H1 (cell line): ENCODE measurements around the gene ACCS. TPM values are rescaled to one million over a fixed set of nuclear protein-coding genes. Genes with fewer than 3 reads are reported as not detected.
A peak's percentile ranks its signal among the peaks of the same experiment; 100 is the strongest.

Experiments used
- CTCF ChIA-PET: fragments of 300-600 bp; sonication (Branson Sonifier 250); formaldehyde crosslinking; loops from one replicate; lab custom pipeline; 2021; ENCODE audit not compliant: partially characterized antibody; lab: Charles Lee
- POLR2A ChIA-PET: fragments of 300-600 bp; sonication (Branson Sonifier 250); formaldehyde crosslinking; loops from one replicate; lab custom pipeline; 2021; ENCODE audit warnings: inconsistent platforms; ENCODE audit not compliant: partially characterized antibody; lab: Charles Lee
- DNase-seq, 2 experiments: peaks; one replicate each; pipeline versions ENCODE4 v3.0.0 to v3.0.0-alpha.2; 2010 to 2022; ENCODE audit warnings: low spot score in 2 of 2, low read depth in 1 of 2, mixed read lengths in 1 of 2
- FAIRE-seq: peaks from 2 replicates; lab custom pipeline; 2011; peaks lifted over from hg19 to GRCh38; lab: Jason Lieb, UNC
- H2AFZ ChIP-seq: 2 replicates; pipeline ENCODE4 v1.8.1; 2012; ENCODE audit warnings: low read length, inconsistent platforms
- H2AK5ac ChIP-seq: 2 replicates; pipeline ENCODE4 v1.6.1; 2013; ENCODE audit warnings: low read depth, low read length
- H2BK120ac ChIP-seq: replicated peaks from 2 replicates; pipeline ENCODE3; 2013; ENCODE audit warnings: low read depth, low read length, inconsistent platforms
- H2BK12ac ChIP-seq: 2 replicates; pipeline ENCODE4 v1.6.1; 2013; ENCODE audit warnings: low read depth, low read length
- H2BK15ac ChIP-seq: 2 replicates; pipeline ENCODE4 v1.6.1; 2013; ENCODE audit warnings: low read length
- H2BK20ac ChIP-seq: 2 replicates; pipeline ENCODE4 v1.6.1; 2013; ENCODE audit warnings: low read length
- H2BK5ac ChIP-seq: 2 replicates; pipeline ENCODE4 v1.6.1; 2013; ENCODE audit warnings: low read depth, low read length
- H3K14ac ChIP-seq: 2 replicates; pipeline ENCODE4 v1.6.1; 2013; ENCODE audit warnings: inconsistent platforms; ENCODE audit not compliant: insufficient read length
- H3K18ac ChIP-seq: 2 replicates; pipeline ENCODE4 v1.6.1; 2013; ENCODE audit warnings: low read length; ENCODE audit errors: extremely low read depth
- H3K23ac ChIP-seq: 2 replicates; pipeline ENCODE4 v1.6.1; 2013; ENCODE audit warnings: inconsistent platforms; ENCODE audit not compliant: insufficient read length
- H3K23me2 ChIP-seq: 2 replicates; pipeline ENCODE4 v1.6.1; 2013; ENCODE audit warnings: low read depth, low read length
- H3K27ac ChIP-seq: 2 replicates; pipeline ENCODE4 v1.6.1; 2011; ENCODE audit warnings: low read depth, low read length, inconsistent platforms
- H3K27me3 ChIP-seq, 4 experiments: replicated peaks in 1 of 4; 1 replicate in 1 of 4; 2 replicates in 3 of 4; pipeline versions ENCODE4 v1.6.1 to v1.8.1; 2011 to 2013; ENCODE audit warnings: low read length in 3 of 4, mild to moderate bottlenecking in 3 of 4, inconsistent platforms in 2 of 4, mixed read lengths in 2 of 4, moderate library complexity in 1 of 4; ENCODE audit not compliant: control insufficient read depth in 3 of 4, insufficient read depth in 3 of 4; ENCODE audit errors: extremely low read depth in 1 of 4
- H3K36me3 ChIP-seq, 4 experiments: 2 replicates each; pipeline versions ENCODE4 v1.6.1 to v1.8.1; 2011 to 2013; ENCODE audit warnings: mild to moderate bottlenecking in 4 of 4, low read length in 3 of 4, moderate library complexity in 2 of 4, control low read depth in 1 of 4, inconsistent platforms in 1 of 4; ENCODE audit not compliant: insufficient read depth in 4 of 4, control insufficient read depth in 2 of 4
- H3K4ac ChIP-seq: replicated peaks from 2 replicates; pipeline ENCODE3; 2013; ENCODE audit warnings: low read length, low read depth, mixed read lengths, inconsistent platforms; ENCODE audit not compliant: insufficient read length
- H3K4me1 ChIP-seq, 4 experiments: replicated peaks in 1 of 4; 1 replicate in 1 of 4; 2 replicates in 3 of 4; pipeline versions ENCODE4 v1.6.1 to v1.8.1; 2011 to 2013; ENCODE audit warnings: low read length in 3 of 4, inconsistent platforms in 2 of 4, mixed read lengths in 1 of 4; ENCODE audit not compliant: insufficient read depth in 4 of 4, control insufficient read depth in 3 of 4
- H3K4me2 ChIP-seq, 2 experiments: 2 replicates each; pipeline versions ENCODE4 v1.6.1 to v1.8.1; 2011 to 2013; ENCODE audit warnings: low read depth in 2 of 2, low read length in 2 of 2, control low read depth in 1 of 2, inconsistent platforms in 1 of 2, mild to moderate bottlenecking in 1 of 2; ENCODE audit not compliant: insufficient read depth in 1 of 2
- H3K4me3 ChIP-seq, 4 experiments: fragments of 200-600, 300-600 bp in 1 of 4; sonication (generic), shearing (Covaris generic), sonication (Bioruptor Twin) in 1 of 4; 2 replicates each; pipeline versions ENCODE4 v1.5.1 to v1.8.1; 2011 to 2016; ENCODE audit warnings: low read length in 4 of 4, low read depth in 3 of 4, control low read depth in 2 of 4, inconsistent platforms in 2 of 4, mild to moderate bottlenecking in 2 of 4, mixed read lengths in 1 of 4, moderate library complexity in 1 of 4; ENCODE audit not compliant: insufficient read depth in 2 of 4; ENCODE audit errors: extremely low read depth in 1 of 4
- H3K56ac ChIP-seq: replicated peaks from 2 replicates; pipeline ENCODE3; 2013; ENCODE audit warnings: low read depth, mild to moderate bottlenecking, mixed read lengths, low read length, inconsistent platforms; ENCODE audit not compliant: insufficient read length
- H3K79me1 ChIP-seq: 2 replicates; pipeline ENCODE4 v1.6.1; 2013; ENCODE audit warnings: low read depth, low read length, control low read depth
- H3K79me2 ChIP-seq, 2 experiments: 2 replicates each; pipeline versions ENCODE4 v1.6.1 to v1.8.1; 2012 to 2013; ENCODE audit warnings: low read length in 2 of 2, mild to moderate bottlenecking in 2 of 2, inconsistent platforms in 1 of 2; ENCODE audit not compliant: insufficient read depth in 2 of 2, control insufficient read depth in 1 of 2
- H3K9ac ChIP-seq, 4 experiments: replicated peaks in 1 of 4; 1 replicate in 1 of 4; 2 replicates in 3 of 4; pipeline versions ENCODE4 v1.6.1 to v1.8.1; 2011 to 2013; ENCODE audit warnings: low read depth in 3 of 4, low read length in 3 of 4, control low read depth in 2 of 4, mild to moderate bottlenecking in 2 of 4, moderate library complexity in 2 of 4, inconsistent platforms in 1 of 4; ENCODE audit errors: extremely low read depth in 1 of 4
- H3K9me3 ChIP-seq, 2 experiments: 2 replicates each; pipeline versions ENCODE4 v1.6.1 to v1.8.1; 2012 to 2013; ENCODE audit warnings: mild to moderate bottlenecking in 2 of 2, moderate library complexity in 2 of 2, control low read depth in 1 of 2, inconsistent platforms in 1 of 2, low read depth in 1 of 2, low read length in 1 of 2, mixed read lengths in 1 of 2; ENCODE audit not compliant: insufficient read depth in 2 of 2
- H4K20me1 ChIP-seq, 2 experiments: replicated peaks in 1 of 2; 2 replicates each; pipeline versions ENCODE3 to v1.8.1; 2011 to 2013; ENCODE audit warnings: inconsistent platforms in 2 of 2, low read length in 2 of 2, mild to moderate bottlenecking in 1 of 2; ENCODE audit not compliant: insufficient read depth in 2 of 2, control insufficient read depth in 1 of 2
- H4K5ac ChIP-seq: 2 replicates; pipeline ENCODE4 v1.6.1; 2013; ENCODE audit warnings: low read length, low read depth, mixed read lengths, inconsistent platforms; ENCODE audit not compliant: insufficient read length
- H4K8ac ChIP-seq: 2 replicates; pipeline ENCODE4 v1.8.0; 2013; ENCODE audit warnings: mild to moderate bottlenecking, moderate library complexity, low read length, inconsistent platforms; ENCODE audit not compliant: insufficient read depth; ENCODE audit errors: extremely low read depth
- H4K91ac ChIP-seq: replicated peaks from 2 replicates; pipeline ENCODE3; 2013; ENCODE audit warnings: low read length, mixed read lengths, inconsistent platforms; ENCODE audit not compliant: insufficient read length
- EP300 ChIP-seq, 2 experiments: IDR thresholded peaks; 1 replicate in 1 of 2; 2 replicates in 1 of 2; pipeline ENCODE4 v1.6.1; 2011 to 2012; ENCODE audit warnings: low read depth in 2 of 2, low read length in 2 of 2, mild to moderate bottlenecking in 2 of 2, borderline replicate concordance in 1 of 2, inconsistent platforms in 1 of 2, moderate library complexity in 1 of 2
- FOSL1 ChIP-seq: IDR thresholded peaks from 2 replicates; pipeline ENCODE4 v1.6.1; 2011; ENCODE audit warnings: mild to moderate bottlenecking, low read depth, low read length, moderate library complexity; ENCODE audit not compliant: insufficient read depth
- GTF2F1 ChIP-seq: IDR thresholded peaks from 2 replicates; pipeline ENCODE4 v1.6.1; 2012; ENCODE audit warnings: low read depth, low read length, improper control_type of control experiment, borderline replicate concordance
- KDM5A ChIP-seq: fragments of 200-600 bp; IDR thresholded peaks from 2 replicates; pipeline ENCODE4 v1.7.1; 2012; ENCODE audit warnings: mild to moderate bottlenecking, low read length, inconsistent platforms, mixed read lengths
- NRF1 ChIP-seq: IDR thresholded peaks from 2 replicates; pipeline ENCODE4 v1.6.1; 2011; ENCODE audit warnings: mild to moderate bottlenecking, low read depth, low read length, improper control_type of control experiment
- RAD21 ChIP-seq, 2 experiments: IDR thresholded peaks in 1 of 2; conservative IDR thresholded peaks in 1 of 2; 2 replicates each; pipeline ENCODE4 v1.6.1; 2011; ENCODE audit warnings: low read depth in 2 of 2, low read length in 2 of 2, improper control_type of control experiment in 1 of 2, inconsistent platforms in 1 of 2, mild to moderate bottlenecking in 1 of 2, moderate library complexity in 1 of 2
- SP1 ChIP-seq: IDR thresholded peaks from 2 replicates; pipeline ENCODE4 v1.6.1; 2011; ENCODE audit warnings: low read depth, low read length
- TBP ChIP-seq: IDR thresholded peaks from 2 replicates; pipeline ENCODE4 v1.6.1; 2011; ENCODE audit warnings: low read depth, low read length, improper control_type of control experiment
- WGBS, 2 experiments: shearing (Covaris generic) in 1 of 2; methylation state at CpG; one replicate each; pipeline versions ENCODE4 v1.1.6 to v1.1.7; 2013 to 2015; ENCODE audit warnings: low lambda C conversion rate in 2 of 2, mixed read lengths in 2 of 2, inconsistent platforms in 1 of 2, low coverage in 1 of 2, missing lambda C conversion rate in 1 of 2; ENCODE audit not compliant: insufficient replicate concordance in 2 of 2, insufficient coverage in 1 of 2, insufficient read length in 1 of 2; ENCODE audit errors: extremely low coverage in 1 of 2, missing lambda C conversion rate in 1 of 2; 5-methylcytosine and 5-hydroxymethylcytosine counted together
- polyA plus RNA-seq, 7 experiments: library from polyadenylated mRNA; depleted of rRNA in 3 of 7; stranded (reverse) in 5 of 7; unstranded in 2 of 7; fragments of >200 nt in 5 of 7; fragments of 200-250 nt in 2 of 7; gene quantifications; 1 replicate in 5 of 7; 2 replicates in 1 of 7; 4 replicates in 1 of 7; pipeline versions ENCODE4 v1.2.1 to v1.2.3, GENCODE V29; 2011 to 2013; ENCODE audit warnings: missing spikeins in 2 of 7, mixed read lengths in 2 of 7
- total RNA-seq: library from RNA; stranded (reverse); fragmentation: NEBNext Ultra II Directional; extraction: Animal tissue kit (Norgen Biotek cat#: 25700); gene quantifications from 2 replicates; pipeline ENCODE4 v1.2.1, GENCODE V29; 2021
- TF ChIP-seq, protein P1 (sequence below): IDR thresholded peaks from 2 replicates; pipeline ENCODE4 v1.6.1; 2011; ENCODE audit warnings: low read depth, mild to moderate bottlenecking, low read length; ENCODE audit not compliant: insufficient read depth
- TF ChIP-seq, protein P2 (sequence below): IDR thresholded peaks from 2 replicates; pipeline ENCODE4 v1.6.1; 2012; ENCODE audit warnings: low read length, inconsistent platforms

The ACCS gene
- total and polyA plus RNA-seq, 2 of the 8 experiments (the other 6 are each of a cell fraction or from before 2014, with no cell fraction given): 6.0 to 8.0 TPM

DNA sequence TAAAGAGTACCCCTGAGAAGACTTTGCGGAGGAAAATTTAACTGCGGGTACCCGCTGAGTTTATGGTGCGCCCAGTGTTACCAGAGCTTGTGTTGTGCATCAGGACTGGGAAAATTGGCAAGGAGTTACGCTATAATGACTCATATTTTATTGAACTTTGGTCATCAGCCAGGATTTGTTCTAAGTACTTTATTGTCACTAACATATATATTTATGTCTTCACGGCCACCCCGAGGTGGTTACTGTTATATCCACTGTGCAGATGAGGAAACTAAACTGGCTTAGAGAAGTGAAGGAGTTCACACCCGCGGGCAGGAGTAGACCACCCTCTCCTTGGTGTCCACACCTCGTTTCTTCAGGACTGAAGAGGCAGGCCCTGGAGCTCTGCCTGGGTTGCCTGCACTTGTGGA lies 667 bp downstream of the ACCS start:
- H2BK20ac ChIP-seq: no peak overlapping the region
- H2BK120ac ChIP-seq: no peak overlapping the region
- ChIA-PET CTCF (interaction anchor here (1.1 to 2.9 kb wide), 5 partner anchors 9 to 119 kb away, joined by 3 to 16 read pairs (median 5); partner anchors contain the start of gene EXT2), POLR2A (interaction anchor here (0.9 to 1.0 kb wide), 2 partner anchors 20 to 32 kb away, joined by 3 to 4 read pairs; no protein-coding TSS in a partner anchor)
- H3K4me2 ChIP-seq: peak overlapping the region; percentile 51 to 78
- H3K14ac ChIP-seq: no peak overlapping the region
- no peak overlapping the region for H3K4ac ChIP-seq
- peak overlapping the region; percentile 74 for H4K5ac ChIP-seq
- H3K79me2 ChIP-seq: no peaks in the 10 kb centered on the region
- no peaks in the 10 kb centered on the region; a peak in 1 of 4 replicates for H3K9me3 ChIP-seq
- H2BK5ac ChIP-seq: peak overlapping the region; percentile 87; the same call in 1 of the 2 replicates
- H3K27me3 ChIP-seq: peaks cover 0 to 4% (median 2%) of the 10 kb centered on the region in 4 experiments; a peak in 3 of 7 replicates
- no peak overlapping the region for H2BK15ac ChIP-seq
- no peaks in the 10 kb centered on the region for H3K36me3 ChIP-seq
- WGBS, 2 experiments: 63% methylated on average over 10 of the region's 10 CpGs; no CpG with 5 or more reads in 1 of the 2 experiments
- peak overlapping the region; percentile 38 to 68 (median 58); a peak in 7 of 8 replicates for H3K4me3 ChIP-seq
- no peak overlapping the region; the same call in 1 of the 2 replicates for H4K8ac ChIP-seq
- peak overlapping the region; percentile 66 for H3K56ac ChIP-seq
- no peaks in the 10 kb centered on the region for H4K20me1 ChIP-seq
- H3K79me1 ChIP-seq: no peaks in the 10 kb centered on the region
- H2AK5ac ChIP-seq: no peak overlapping the region
- FAIRE-seq: no peak
- peak overlapping the region in 1 of 4 experiments; percentile 65; a peak in 2 of 7 replicates for H3K9ac ChIP-seq
- H2AFZ ChIP-seq: no peak overlapping the region
- H3K23me2 ChIP-seq: peaks cover 9% of the 10 kb centered on the region
- H3K18ac ChIP-seq: peak overlapping the region; percentile 95; the same call in 1 of the 2 replicates
- H2BK12ac ChIP-seq: no peak overlapping the region; the same call in 1 of the 2 replicates
- no peak overlapping the region for H3K23ac ChIP-seq
- no peak for DNase-seq
- H3K4me1 ChIP-seq: peaks cover 2 to 7% (median 4%) of the 10 kb centered on the region in 4 experiments
- H4K91ac ChIP-seq: peak overlapping the region; percentile 87
- H3K27ac ChIP-seq: no peak overlapping the region
- TF ChIP-seq NRF1: no peak
- TF ChIP-seq, protein P1, sequence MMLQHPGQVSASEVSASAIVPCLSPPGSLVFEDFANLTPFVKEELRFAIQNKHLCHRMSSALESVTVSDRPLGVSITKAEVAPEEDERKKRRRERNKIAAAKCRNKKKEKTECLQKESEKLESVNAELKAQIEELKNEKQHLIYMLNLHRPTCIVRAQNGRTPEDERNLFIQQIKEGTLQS: no peak
- no peak for TF ChIP-seq FOSL1
- TF ChIP-seq RAD21 (IDR thresholded peaks at IDR 0.05 in 1 of 2, conservative IDR thresholded peaks at IDR 0.05 in 1 of 2; ENCODE audit: low read depth in 2 of 2, low read length in 2 of 2): no peak
- TF ChIP-seq KDM5A: no peak
- no peak for TF ChIP-seq TBP
- TF ChIP-seq EP300 (IDR thresholded peaks at IDR 0.05; ENCODE audit: borderline replicate concordance in 1 of 2, low read depth in 2 of 2, low read length in 2 of 2): no peak
- TF ChIP-seq, protein P2, sequence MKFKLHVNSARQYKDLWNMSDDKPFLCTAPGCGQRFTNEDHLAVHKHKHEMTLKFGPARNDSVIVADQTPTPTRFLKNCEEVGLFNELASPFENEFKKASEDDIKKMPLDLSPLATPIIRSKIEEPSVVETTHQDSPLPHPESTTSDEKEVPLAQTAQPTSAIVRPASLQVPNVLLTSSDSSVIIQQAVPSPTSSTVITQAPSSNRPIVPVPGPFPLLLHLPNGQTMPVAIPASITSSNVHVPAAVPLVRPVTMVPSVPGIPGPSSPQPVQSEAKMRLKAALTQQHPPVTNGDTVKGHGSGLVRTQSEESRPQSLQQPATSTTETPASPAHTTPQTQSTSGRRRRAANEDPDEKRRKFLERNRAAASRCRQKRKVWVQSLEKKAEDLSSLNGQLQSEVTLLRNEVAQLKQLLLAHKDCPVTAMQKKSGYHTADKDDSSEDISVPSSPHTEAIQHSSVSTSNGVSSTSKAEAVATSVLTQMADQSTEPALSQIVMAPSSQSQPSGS: no peak
- TF ChIP-seq GTF2F1: no peak
- no peak for TF ChIP-seq SP1
